Measurements from ENCODE around the gene AMMECR1.

GRCh38 chrX:110161361-110161686, 156.6 kb downstream of the AMMECR1 start:
- TF ChIP-seq, protein P1, sequence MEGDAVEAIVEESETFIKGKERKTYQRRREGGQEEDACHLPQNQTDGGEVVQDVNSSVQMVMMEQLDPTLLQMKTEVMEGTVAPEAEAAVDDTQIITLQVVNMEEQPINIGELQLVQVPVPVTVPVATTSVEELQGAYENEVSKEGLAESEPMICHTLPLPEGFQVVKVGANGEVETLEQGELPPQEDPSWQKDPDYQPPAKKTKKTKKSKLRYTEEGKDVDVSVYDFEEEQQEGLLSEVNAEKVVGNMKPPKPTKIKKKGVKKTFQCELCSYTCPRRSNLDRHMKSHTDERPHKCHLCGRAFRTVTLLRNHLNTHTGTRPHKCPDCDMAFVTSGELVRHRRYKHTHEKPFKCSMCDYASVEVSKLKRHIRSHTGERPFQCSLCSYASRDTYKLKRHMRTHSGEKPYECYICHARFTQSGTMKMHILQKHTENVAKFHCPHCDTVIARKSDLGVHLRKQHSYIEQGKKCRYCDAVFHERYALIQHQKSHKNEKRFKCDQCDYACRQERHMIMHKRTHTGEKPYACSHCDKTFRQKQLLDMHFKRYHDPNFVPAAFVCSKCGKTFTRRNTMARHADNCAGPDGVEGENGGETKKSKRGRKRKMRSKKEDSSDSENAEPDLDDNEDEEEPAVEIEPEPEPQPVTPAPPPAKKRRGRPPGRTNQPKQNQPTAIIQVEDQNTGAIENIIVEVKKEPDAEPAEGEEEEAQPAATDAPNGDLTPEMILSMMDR (conservative IDR thresholded peaks at IDR 0.05; ENCODE audit: low read length), result no peak
- TF ChIP-seq EZH2phosphoT487 (IDR thresholded peaks at IDR 0.05; ENCODE audit: borderline replicate concordance), result no peak

Data from Loucy (cell line).